ENCODE results near the gene DLG2. TPM values are rescaled to one million over a fixed set of nuclear protein-coding genes. Genes with fewer than 3 reads are reported as not detected.

The DLG2 gene
- total RNA-seq, 4 donors from 2014 or later, result 1.3 to 4.7 (median 2.4) TPM

DNA sequence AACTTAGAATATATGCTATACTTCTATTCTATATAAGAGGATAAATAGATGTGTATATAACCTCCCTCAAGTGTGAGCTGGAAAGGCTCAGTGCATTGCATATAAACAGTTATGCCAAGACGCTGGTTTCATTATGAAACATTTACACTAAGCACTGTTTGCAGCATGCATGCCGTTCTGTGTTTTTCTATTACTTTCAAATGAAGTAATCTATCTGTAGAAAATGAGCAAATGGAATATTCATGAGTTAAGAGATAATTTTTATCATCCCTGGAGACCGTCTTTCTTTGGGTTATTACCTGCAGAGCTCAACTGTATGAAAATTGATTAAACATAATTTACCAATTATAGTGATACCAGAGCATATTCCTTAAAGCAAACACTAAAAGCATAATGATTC lies 1415.2 kb downstream of the DLG2 start:
- no peak overlapping the region for H3K4me3 ChIP-seq
- no peak overlapping the region for H3K27ac ChIP-seq
- DNase-seq (no peak), ATAC-seq (no peak)
- no peaks in the 10 kb centered on the region for H3K4me1 ChIP-seq
- intact Hi-C loops (cut with DNase I; ENCODE audit: low total_unique reads) (no loop called here), in situ Hi-C loops (cut with MboI; ENCODE audit: low sequenced_read_pairs in 4 of 4) (no loop called here)
- H3K9me3 ChIP-seq, result no peaks in the 10 kb centered on the region
- no peaks in the 10 kb centered on the region for H3K36me3 ChIP-seq
- no peak for TF ChIP-seq POLR2A (IDR thresholded peaks at IDR 0.05)
- TF ChIP-seq, protein P1, sequence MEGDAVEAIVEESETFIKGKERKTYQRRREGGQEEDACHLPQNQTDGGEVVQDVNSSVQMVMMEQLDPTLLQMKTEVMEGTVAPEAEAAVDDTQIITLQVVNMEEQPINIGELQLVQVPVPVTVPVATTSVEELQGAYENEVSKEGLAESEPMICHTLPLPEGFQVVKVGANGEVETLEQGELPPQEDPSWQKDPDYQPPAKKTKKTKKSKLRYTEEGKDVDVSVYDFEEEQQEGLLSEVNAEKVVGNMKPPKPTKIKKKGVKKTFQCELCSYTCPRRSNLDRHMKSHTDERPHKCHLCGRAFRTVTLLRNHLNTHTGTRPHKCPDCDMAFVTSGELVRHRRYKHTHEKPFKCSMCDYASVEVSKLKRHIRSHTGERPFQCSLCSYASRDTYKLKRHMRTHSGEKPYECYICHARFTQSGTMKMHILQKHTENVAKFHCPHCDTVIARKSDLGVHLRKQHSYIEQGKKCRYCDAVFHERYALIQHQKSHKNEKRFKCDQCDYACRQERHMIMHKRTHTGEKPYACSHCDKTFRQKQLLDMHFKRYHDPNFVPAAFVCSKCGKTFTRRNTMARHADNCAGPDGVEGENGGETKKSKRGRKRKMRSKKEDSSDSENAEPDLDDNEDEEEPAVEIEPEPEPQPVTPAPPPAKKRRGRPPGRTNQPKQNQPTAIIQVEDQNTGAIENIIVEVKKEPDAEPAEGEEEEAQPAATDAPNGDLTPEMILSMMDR (IDR thresholded peaks at IDR 0.05 in 4 of 5, conservative IDR thresholded peaks at IDR 0.05 in 1 of 5), result no peak
- no peaks in the 10 kb centered on the region for H3K27me3 ChIP-seq

DNA sequence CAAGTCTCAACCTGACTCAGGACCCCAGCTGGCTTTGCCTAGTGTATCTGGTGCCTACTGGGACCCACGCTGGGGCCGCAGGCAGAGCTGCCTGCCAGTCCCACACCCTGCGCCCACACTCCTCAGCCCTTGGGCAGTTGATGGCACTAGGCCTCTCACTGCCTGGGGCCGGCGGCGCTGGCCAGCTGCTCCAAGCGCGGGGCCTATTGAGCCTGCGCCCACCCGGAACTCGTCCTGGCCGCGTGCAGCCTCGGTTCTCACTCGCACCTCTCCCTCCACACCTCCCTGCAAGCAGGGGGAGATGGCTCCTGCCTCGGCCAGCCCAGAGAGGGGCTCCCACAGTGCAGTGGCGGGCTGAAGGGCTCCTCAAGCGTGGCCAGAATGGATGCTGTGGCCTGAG lies 1432.4 kb downstream of the DLG2 start:
- in situ Hi-C loops (cut with MboI; ENCODE audit: low sequenced_read_pairs in 4 of 4), result no loop called here
- H3K9me3 ChIP-seq, result no peaks in the 10 kb centered on the region
- no peak overlapping the region for H3K4me3 ChIP-seq
- no peaks in the 10 kb centered on the region for H3K36me3 ChIP-seq
- TF ChIP-seq, protein P1 (IDR thresholded peaks at IDR 0.05 in 4 of 5, conservative IDR thresholded peaks at IDR 0.05 in 1 of 5), result no peak
- no peak for TF ChIP-seq POLR2A (IDR thresholded peaks at IDR 0.05)
- H3K27me3 ChIP-seq, result no peaks in the 10 kb centered on the region
- H3K4me1 ChIP-seq, result no peaks in the 10 kb centered on the region
- intact Hi-C loops (cut with DNase I; ENCODE audit: low total_unique reads), result no loop called here
- no peak for DNase-seq
- ATAC-seq, result no peak
- H3K27ac ChIP-seq, result no peak overlapping the region

DNA sequence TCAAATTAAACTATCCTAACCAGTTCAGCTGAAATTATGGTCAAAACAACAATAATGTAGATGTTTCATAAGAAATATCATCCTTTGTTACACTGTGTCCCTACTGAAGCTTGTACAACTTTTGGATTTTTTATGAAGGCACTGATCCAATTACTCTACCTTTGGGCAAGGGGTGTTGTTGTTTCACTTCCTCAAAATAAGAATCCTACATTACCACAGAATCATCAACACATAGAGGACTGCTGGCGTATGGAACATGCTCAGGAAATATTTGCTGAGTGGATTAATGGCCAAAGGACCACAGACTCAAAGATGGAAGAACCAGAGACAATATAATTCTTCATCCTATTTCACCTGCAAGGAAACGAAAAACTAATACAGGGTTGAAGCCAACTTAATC lies 1433.4 kb downstream of the DLG2 start:
- Histone ChIP-seq H3K9me3 (no peaks in the 10 kb centered on the region), H3K4me1 (no peaks in the 10 kb centered on the region), H3K27ac (no peak overlapping the region), H3K4me3 (no peak overlapping the region), H3K36me3 (no peaks in the 10 kb centered on the region), H3K27me3 (no peaks in the 10 kb centered on the region)
- intact Hi-C loops (cut with DNase I; ENCODE audit: low total_unique reads) (no loop called here), in situ Hi-C loops (cut with MboI; ENCODE audit: low sequenced_read_pairs in 4 of 4) (no loop called here)
- ATAC-seq (no peak), DNase-seq (no peak)
- TF ChIP-seq POLR2A (IDR thresholded peaks at IDR 0.05), result no peak
- TF ChIP-seq, protein P1 (IDR thresholded peaks at IDR 0.05 in 4 of 5, conservative IDR thresholded peaks at IDR 0.05 in 1 of 5), result no peak

DNA sequence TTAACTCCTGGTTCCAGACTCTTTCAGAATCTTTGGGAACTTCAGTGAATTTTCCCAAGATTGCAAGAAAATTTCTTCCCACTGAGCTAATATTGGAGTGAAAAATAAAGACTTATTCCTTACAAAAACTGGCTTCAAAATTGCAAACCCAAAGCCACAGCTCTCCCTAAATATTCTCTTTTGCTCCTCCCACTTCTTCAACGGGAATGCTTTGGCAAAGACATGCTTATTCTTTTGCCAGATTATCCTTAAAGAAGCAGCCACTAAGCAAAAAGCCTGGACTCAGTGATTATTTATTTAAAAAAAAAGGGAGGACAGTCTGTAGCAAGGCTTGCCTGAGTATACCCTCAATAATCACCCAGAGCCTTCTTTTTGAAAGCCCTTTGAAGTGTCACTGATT lies 1438.6 kb downstream of the DLG2 start:
- Histone ChIP-seq H3K36me3 (no peaks in the 10 kb centered on the region), H3K27me3 (no peaks in the 10 kb centered on the region), H3K4me3 (no peak overlapping the region), H3K9me3 (no peaks in the 10 kb centered on the region), H3K4me1 (no peaks in the 10 kb centered on the region), H3K27ac (no peak overlapping the region)
- in situ Hi-C loops (cut with MboI; ENCODE audit: low sequenced_read_pairs in 4 of 4), result no loop called here
- no peak for TF ChIP-seq POLR2A (IDR thresholded peaks at IDR 0.05)
- TF ChIP-seq, protein P1 (IDR thresholded peaks at IDR 0.05 in 4 of 5, conservative IDR thresholded peaks at IDR 0.05 in 1 of 5), result no peak
- ATAC-seq, result no peak
- intact Hi-C loops (cut with DNase I; ENCODE audit: low total_unique reads), result no loop called here
- no peak for DNase-seq

DNA sequence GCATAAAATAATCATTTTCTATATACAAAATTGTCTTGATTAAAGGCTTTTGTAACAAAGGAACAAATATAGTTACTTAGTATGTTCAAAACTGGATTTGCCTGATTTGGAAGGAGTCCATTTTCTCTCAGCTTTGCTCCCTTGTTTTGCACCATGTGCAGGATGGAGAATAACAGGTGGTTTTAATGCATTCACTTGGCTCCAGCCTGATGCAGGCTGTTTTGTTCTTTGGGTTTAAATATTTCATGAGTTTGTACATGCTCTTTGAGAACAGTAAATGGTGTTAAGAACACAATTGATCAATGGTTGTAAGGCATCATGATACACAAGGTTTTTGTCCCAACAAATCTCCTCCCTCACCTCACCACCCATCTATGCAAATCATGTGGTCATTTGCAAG lies 1454.1 kb downstream of the DLG2 start:
- TF ChIP-seq, protein P1 (IDR thresholded peaks at IDR 0.05 in 4 of 5, conservative IDR thresholded peaks at IDR 0.05 in 1 of 5), result no peak
- TF ChIP-seq POLR2A (IDR thresholded peaks at IDR 0.05), result no peak
- Histone ChIP-seq H3K4me3 (no peak overlapping the region), H3K27me3 (no peaks in the 10 kb centered on the region), H3K4me1 (no peaks in the 10 kb centered on the region), H3K27ac (no peak overlapping the region), H3K9me3 (no peaks in the 10 kb centered on the region), H3K36me3 (no peaks in the 10 kb centered on the region)
- in situ Hi-C loops (cut with MboI; ENCODE audit: low sequenced_read_pairs in 4 of 4) (no loop called here), intact Hi-C loops (cut with DNase I; ENCODE audit: low total_unique reads) (no loop called here)
- no peak for ATAC-seq
- no peak for DNase-seq
